ENCODE measurements around the gene RBFOX1.

RBFOX1 gene

GRCh38 chr16:7585705-7586104 lies 253.1 kb downstream of the RBFOX1 start:
- Mint-ChIP-seq H3K9me3 (peaks cover 8% of the 10 kb centered on the region), H3K36me3 (no peaks in the 10 kb centered on the region), H3K27ac (no peak overlapping the region), H3K4me1 (no peaks in the 10 kb centered on the region), H3K4me3 (no peak overlapping the region), H3K27me3 (no peaks in the 10 kb centered on the region)

- H3K36me3 Mint-ChIP-seq, result no peaks in the 10 kb centered on the region
- no peaks in the 10 kb centered on the region for H3K4me1 Mint-ChIP-seq
- no peaks in the 10 kb centered on the region for H3K27me3 Mint-ChIP-seq
- H3K4me3 Mint-ChIP-seq, result no peak overlapping the region
- H3K27ac Mint-ChIP-seq, result no peak overlapping the region
- peaks cover 5% of the 10 kb centered on the region for H3K9me3 Mint-ChIP-seq
These were observed 258.3 kb downstream of the RBFOX1 start for GRCh38 chr16:7590934-7591333.

GRCh38 chr16:7596308-7596707 lies 263.7 kb downstream of the RBFOX1 start:
- peaks cover 5% of the 10 kb centered on the region for H3K9me3 Mint-ChIP-seq
- H3K4me3 Mint-ChIP-seq, result no peak overlapping the region
- H3K36me3 Mint-ChIP-seq, result no peaks in the 10 kb centered on the region
- H3K27ac Mint-ChIP-seq, result no peak overlapping the region
- H3K4me1 Mint-ChIP-seq, result no peaks in the 10 kb centered on the region
- H3K27me3 Mint-ChIP-seq, result no peaks in the 10 kb centered on the region

GRCh38 chr16:7597677-7598076 lies 265.0 kb downstream of the RBFOX1 start:
- Mint-ChIP-seq H3K27me3 (no peaks in the 10 kb centered on the region), H3K9me3 (peaks cover 5% of the 10 kb centered on the region), H3K4me3 (no peak overlapping the region), H3K36me3 (no peaks in the 10 kb centered on the region), H3K4me1 (no peaks in the 10 kb centered on the region), H3K27ac (no peak overlapping the region)

GRCh38 chr16:7601100-7601499 lies 268.5 kb downstream of the RBFOX1 start:
- peaks cover 12% of the 10 kb centered on the region for H3K9me3 Mint-ChIP-seq
- H3K4me1 Mint-ChIP-seq, result no peaks in the 10 kb centered on the region
- no peak overlapping the region for H3K27ac Mint-ChIP-seq
- no peaks in the 10 kb centered on the region for H3K27me3 Mint-ChIP-seq
- H3K4me3 Mint-ChIP-seq, result no peak overlapping the region
- no peaks in the 10 kb centered on the region for H3K36me3 Mint-ChIP-seq

GRCh38 chr16:7602291-7602950 lies 269.8 kb downstream of the RBFOX1 start:
- no peak overlapping the region for H3K27ac Mint-ChIP-seq
- no peaks in the 10 kb centered on the region for H3K36me3 Mint-ChIP-seq
- H3K9me3 Mint-ChIP-seq, result peaks cover 12% of the 10 kb centered on the region
- H3K4me3 Mint-ChIP-seq, result no peak overlapping the region
- no peaks in the 10 kb centered on the region for H3K4me1 Mint-ChIP-seq
- no peaks in the 10 kb centered on the region for H3K27me3 Mint-ChIP-seq

- H3K4me1 Mint-ChIP-seq, result no peaks in the 10 kb centered on the region
- no peak overlapping the region for H3K27ac Mint-ChIP-seq
- H3K4me3 Mint-ChIP-seq, result no peak overlapping the region
- no peaks in the 10 kb centered on the region for H3K27me3 Mint-ChIP-seq
- no peaks in the 10 kb centered on the region for H3K36me3 Mint-ChIP-seq
- H3K9me3 Mint-ChIP-seq, result peaks cover 12% of the 10 kb centered on the region
These were observed 273.2 kb downstream of the RBFOX1 start for GRCh38 chr16:7605812-7606211.

- no peak overlapping the region for H3K27ac Mint-ChIP-seq
These were observed 280.0 kb downstream of the RBFOX1 start for GRCh38 chr16:7612671-7613070.

GRCh38 chr16:7613518-7613917 lies 280.9 kb downstream of the RBFOX1 start:
- Mint-ChIP-seq H3K36me3 (no peaks in the 10 kb centered on the region), H3K27ac (no peak overlapping the region), H3K9me3 (peaks cover 9% of the 10 kb centered on the region), H3K27me3 (no peaks in the 10 kb centered on the region), H3K4me3 (no peak overlapping the region), H3K4me1 (no peaks in the 10 kb centered on the region)

More at GRCh38 chr16:7612671-7613070, 280.0 kb downstream of the RBFOX1 start:
- no peaks in the 10 kb centered on the region for H3K27me3 Mint-ChIP-seq
- H3K36me3 Mint-ChIP-seq, result no peaks in the 10 kb centered on the region
- H3K9me3 Mint-ChIP-seq, result peaks cover 9% of the 10 kb centered on the region
- H3K4me3 Mint-ChIP-seq, result no peak overlapping the region
- H3K4me1 Mint-ChIP-seq, result no peaks in the 10 kb centered on the region

GRCh38 chr16:7614021-7614795 lies 281.6 kb downstream of the RBFOX1 start:
- Mint-ChIP-seq H3K27ac (no peak overlapping the region), H3K36me3 (no peaks in the 10 kb centered on the region), H3K4me1 (no peaks in the 10 kb centered on the region), H3K27me3 (no peaks in the 10 kb centered on the region), H3K9me3 (peaks cover 13% of the 10 kb centered on the region), H3K4me3 (no peak overlapping the region)

- H3K27ac Mint-ChIP-seq, result no peak overlapping the region
- no peaks in the 10 kb centered on the region for H3K36me3 Mint-ChIP-seq
- no peaks in the 10 kb centered on the region for H3K27me3 Mint-ChIP-seq
- no peaks in the 10 kb centered on the region for H3K4me1 Mint-ChIP-seq
- peaks cover 16% of the 10 kb centered on the region for H3K9me3 Mint-ChIP-seq
- H3K4me3 Mint-ChIP-seq, result no peak overlapping the region
These were observed 282.9 kb downstream of the RBFOX1 start for GRCh38 chr16:7615565-7615964.

- H3K27ac Mint-ChIP-seq, result no peak overlapping the region
- H3K27me3 Mint-ChIP-seq, result no peaks in the 10 kb centered on the region
- no peaks in the 10 kb centered on the region for H3K4me1 Mint-ChIP-seq
- H3K36me3 Mint-ChIP-seq, result no peaks in the 10 kb centered on the region
- no peak overlapping the region for H3K4me3 Mint-ChIP-seq
- peaks cover 7% of the 10 kb centered on the region for H3K9me3 Mint-ChIP-seq
These were observed 292.5 kb downstream of the RBFOX1 start for GRCh38 chr16:7624871-7625766.

- peaks cover 7% of the 10 kb centered on the region for H3K9me3 Mint-ChIP-seq
- H3K27ac Mint-ChIP-seq, result no peak overlapping the region
- no peaks in the 10 kb centered on the region for H3K4me1 Mint-ChIP-seq
- H3K27me3 Mint-ChIP-seq, result no peaks in the 10 kb centered on the region
- no peaks in the 10 kb centered on the region for H3K36me3 Mint-ChIP-seq
- no peak overlapping the region for H3K4me3 Mint-ChIP-seq
These were observed 296.3 kb downstream of the RBFOX1 start for GRCh38 chr16:7628981-7629380.

GRCh38 chr16:7629571-7629970 lies 296.9 kb downstream of the RBFOX1 start:
- H3K9me3 Mint-ChIP-seq, result peaks cover 7% of the 10 kb centered on the region
- H3K4me3 Mint-ChIP-seq, result no peak overlapping the region
- H3K4me1 Mint-ChIP-seq, result no peaks in the 10 kb centered on the region
- H3K27me3 Mint-ChIP-seq, result no peaks in the 10 kb centered on the region
- no peak overlapping the region for H3K27ac Mint-ChIP-seq
- no peaks in the 10 kb centered on the region for H3K36me3 Mint-ChIP-seq

GRCh38 chr16:7637446-7637845 lies 304.8 kb downstream of the RBFOX1 start:
- no peak overlapping the region for H3K4me3 Mint-ChIP-seq
- H3K27me3 Mint-ChIP-seq, result no peaks in the 10 kb centered on the region
- H3K36me3 Mint-ChIP-seq, result no peaks in the 10 kb centered on the region
- no peak overlapping the region for H3K27ac Mint-ChIP-seq
- no peaks in the 10 kb centered on the region for H3K4me1 Mint-ChIP-seq
- H3K9me3 Mint-ChIP-seq, result peaks cover 5% of the 10 kb centered on the region

- Mint-ChIP-seq H3K4me3 (no peak overlapping the region), H3K27ac (no peak overlapping the region), H3K4me1 (no peaks in the 10 kb centered on the region), H3K9me3 (peaks cover 5% of the 10 kb centered on the region), H3K27me3 (no peaks in the 10 kb centered on the region), H3K36me3 (no peaks in the 10 kb centered on the region)
These were observed 305.7 kb downstream of the RBFOX1 start for GRCh38 chr16:7638306-7638705.
